NCI-H748 (cell line): ENCODE measurements around the gene TCERG1L.
A peak's percentile ranks its signal among the peaks of the same experiment; 100 is the strongest.

Source experiments
- DNase-seq: peaks from one replicate; lab custom pipeline; 2025; ENCODE audit not compliant: unreplicated experiment; lab: John Stamatoyannopoulos, UW

The TCERG1L gene

GRCh38 chr10:131230641-131231322, 80.7 kb downstream of the TCERG1L start:
- DNase-seq: no peak

- no peak for DNase-seq
These were observed 81.4 kb downstream of the TCERG1L start for GRCh38 chr10:131230166-131230565.

- peak; percentile 78 for DNase-seq
These were observed 84.3 kb downstream of the TCERG1L start for GRCh38 chr10:131227163-131227740.

GRCh38 chr10:131226446-131227162, 84.9 kb downstream of the TCERG1L start:
- DNase-seq: peak; percentile 92

GRCh38 chr10:131224106-131224505, 87.4 kb downstream of the TCERG1L start:
- no peak for DNase-seq

- DNase-seq: no peak
These were observed 88.1 kb downstream of the TCERG1L start for GRCh38 chr10:131223422-131223821.

- DNase-seq: no peak
These were observed 88.5 kb downstream of the TCERG1L start for GRCh38 chr10:131222986-131223385.

GRCh38 chr10:131221632-131222277, 89.8 kb downstream of the TCERG1L start:
- DNase-seq: no peak

- DNase-seq: no peak
These were observed 90.8 kb downstream of the TCERG1L start for GRCh38 chr10:131220601-131221171.

- no peak for DNase-seq
These were observed 91.5 kb downstream of the TCERG1L start for GRCh38 chr10:131219955-131220489.

- DNase-seq: no peak
These were observed 92.0 kb downstream of the TCERG1L start for GRCh38 chr10:131219584-131219886.

GRCh38 chr10:131218811-131219583, 92.5 kb downstream of the TCERG1L start:
- DNase-seq: no peak

GRCh38 chr10:131216681-131217230, 94.8 kb downstream of the TCERG1L start:
- DNase-seq: no peak

- DNase-seq: no peak
These were observed 95.7 kb downstream of the TCERG1L start for GRCh38 chr10:131215776-131216175.

- DNase-seq: no peak
These were observed 96.8 kb downstream of the TCERG1L start for GRCh38 chr10:131214521-131215244.

GRCh38 chr10:131213741-131214505, 97.6 kb downstream of the TCERG1L start:
- DNase-seq: no peak

GRCh38 chr10:131212763-131213325, 98.7 kb downstream of the TCERG1L start:
- no peak for DNase-seq

- DNase-seq: no peak
These were observed 99.4 kb downstream of the TCERG1L start for GRCh38 chr10:131211965-131212619.
